Skin epidermis (tissue), 12 donors: ENCODE measurements around the gene WWC2.
"Not testable (repeated sequence)": the region's sequence is repeated elsewhere in the genome, so short reads cannot be mapped to it uniquely, and the experiment has no call there.

Experiments used
- H3K27ac ChIP-seq, 21 experiments: fragments of 200-600 bp; sonication (generic) in 11 of 21; one replicate each; pipeline ENCODE4 v1.5.0; 2020; ENCODE audit warnings: mild to moderate bottlenecking in 3 of 21, inconsistent platforms in 2 of 21, moderate library complexity in 2 of 21
- H3K4me3 ChIP-seq, 7 experiments: fragments of 200-600 bp; sonication (generic) in 2 of 7; one replicate each; pipeline ENCODE4 v1.5.0; 2020; ENCODE audit warnings: inconsistent platforms in 2 of 7, mild to moderate bottlenecking in 2 of 7, moderate library complexity in 1 of 7

The WWC2 gene

GRCh38 chr4:183190900-183191527 is 92.0 kb downstream of the WWC2 start:
- no peak overlapping the region for H3K4me3 ChIP-seq
- H3K27ac ChIP-seq: no peak overlapping the region

GRCh38 chr4:183191630-183192029 is 92.6 kb downstream of the WWC2 start:
- H3K27ac ChIP-seq: no peak overlapping the region
- no peak overlapping the region for H3K4me3 ChIP-seq

GRCh38 chr4:183192571-183192970 is 93.5 kb downstream of the WWC2 start:
- H3K4me3 ChIP-seq: no peak overlapping the region
- no peak overlapping the region for H3K27ac ChIP-seq

- H3K27ac ChIP-seq, H3K4me3 ChIP-seq: not testable (repeated sequence)
Measured at GRCh38 chr4:183193730-183194338, 94.8 kb downstream of the WWC2 start.

- no peak overlapping the region for H3K4me3 ChIP-seq
Measured at GRCh38 chr4:183195534-183195933, 96.5 kb downstream of the WWC2 start.

GRCh38 chr4:183197140-183197539 is 98.1 kb downstream of the WWC2 start:
- Histone ChIP-seq H3K4me3 (no peak overlapping the region), H3K27ac (no peak overlapping the region)

More at GRCh38 chr4:183195534-183195933, 96.5 kb downstream of the WWC2 start:
- H3K27ac ChIP-seq: no peak overlapping the region

- Histone ChIP-seq H3K4me3 (no peak overlapping the region), H3K27ac (peak overlapping the region in 1 of 21 experiments; percentile 8)
Measured at GRCh38 chr4:183200453-183200852, 101.4 kb downstream of the WWC2 start.

- Histone ChIP-seq H3K4me3 (no peak overlapping the region), H3K27ac (no peak overlapping the region)
Measured at GRCh38 chr4:183201331-183201730, 102.3 kb downstream of the WWC2 start.

GRCh38 chr4:183202523-183202922 is 103.5 kb downstream of the WWC2 start:
- Histone ChIP-seq H3K27ac (no peak overlapping the region), H3K4me3 (no peak overlapping the region)

- H3K4me3 ChIP-seq: no peak overlapping the region
- no peak overlapping the region for H3K27ac ChIP-seq
Measured at GRCh38 chr4:183204793-183205192, 105.7 kb downstream of the WWC2 start.

GRCh38 chr4:183205193-183205592 is 106.1 kb downstream of the WWC2 start:
- Histone ChIP-seq H3K27ac (no peak overlapping the region), H3K4me3 (no peak overlapping the region)

- H3K4me3 ChIP-seq: no peak overlapping the region
- H3K27ac ChIP-seq: no peak overlapping the region
Measured at GRCh38 chr4:183205709-183206108, 106.7 kb downstream of the WWC2 start.

GRCh38 chr4:183211533-183211932 is 112.5 kb downstream of the WWC2 start:
- Histone ChIP-seq H3K27ac (no peak overlapping the region), H3K4me3 (no peak overlapping the region)

GRCh38 chr4:183213996-183214395 is 114.9 kb downstream of the WWC2 start:
- Histone ChIP-seq H3K4me3 (no peak overlapping the region), H3K27ac (no peak overlapping the region)

GRCh38 chr4:183214912-183215488 is 115.9 kb downstream of the WWC2 start:
- no peak overlapping the region for H3K27ac ChIP-seq

GRCh38 chr4:183220236-183220635 is 121.2 kb downstream of the WWC2 start:
- no peak overlapping the region for H3K27ac ChIP-seq
- no peak overlapping the region for H3K4me3 ChIP-seq

More at GRCh38 chr4:183214912-183215488, 115.9 kb downstream of the WWC2 start:
- no peak overlapping the region for H3K4me3 ChIP-seq

- H3K4me3 ChIP-seq: no peak overlapping the region
Measured at GRCh38 chr4:183223053-183223452, 124.0 kb downstream of the WWC2 start.

GRCh38 chr4:183229397-183229796 is 130.3 kb downstream of the WWC2 start:
- H3K4me3 ChIP-seq: no peak overlapping the region
- H3K27ac ChIP-seq: no peak overlapping the region

More at GRCh38 chr4:183223053-183223452, 124.0 kb downstream of the WWC2 start:
- H3K27ac ChIP-seq: no peak overlapping the region

- H3K27ac ChIP-seq: no peak overlapping the region
- H3K4me3 ChIP-seq: no peak overlapping the region
Measured at GRCh38 chr4:183240581-183241321, 141.7 kb downstream of the WWC2 start.

GRCh38 chr4:183241322-183241640 is 142.2 kb downstream of the WWC2 start:
- Histone ChIP-seq H3K27ac (no peak overlapping the region), H3K4me3 (no peak overlapping the region)

- Histone ChIP-seq H3K4me3 (no peak overlapping the region), H3K27ac (no peak overlapping the region)
Measured at GRCh38 chr4:183241721-183242151, 142.7 kb downstream of the WWC2 start.
